ENCODE data around the gene PNPLA5. TPM values are rescaled to one million over a fixed set of nuclear protein-coding genes. Genes with fewer than 3 reads are reported as not detected.

Gene PNPLA5
- total RNA-seq, 1 donor from 2014 or later, result not detected

- TF ChIP-seq CTCF (conservative IDR thresholded peaks at IDR 0.05; ENCODE audit: low read depth, low read length), result no peak
- no peak for DNase-seq (ENCODE audit: low read depth)
- H3K4me3 ChIP-seq (ENCODE audit: low read depth, low read length), result no peak overlapping the region
Measured at GRCh38 chr22:43851058-43851978, 40.5 kb downstream of the PNPLA5 start.

DNA sequence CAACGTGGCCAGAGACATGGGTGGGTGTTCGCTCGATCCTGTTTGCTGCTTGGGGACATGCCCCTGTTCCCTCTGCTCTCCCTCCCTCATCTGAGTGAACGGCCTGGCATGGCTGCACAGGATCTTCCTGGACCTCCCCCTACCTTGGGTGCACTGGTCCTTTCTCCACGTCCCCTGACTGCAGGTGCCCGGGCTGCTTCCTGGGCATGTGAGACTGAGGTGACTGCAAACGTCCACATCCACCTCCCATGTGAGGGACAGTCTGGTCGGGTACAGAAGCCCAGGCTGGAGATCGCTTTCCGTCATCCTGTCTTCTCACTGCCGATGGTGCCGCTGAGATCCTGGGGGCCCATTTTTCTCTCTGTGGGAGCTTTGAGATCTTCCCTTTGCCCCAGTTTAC lies 41.3 kb downstream of the PNPLA5 start:
- TF ChIP-seq CTCF (conservative IDR thresholded peaks at IDR 0.05; ENCODE audit: low read depth, low read length), result no peak

DNA sequence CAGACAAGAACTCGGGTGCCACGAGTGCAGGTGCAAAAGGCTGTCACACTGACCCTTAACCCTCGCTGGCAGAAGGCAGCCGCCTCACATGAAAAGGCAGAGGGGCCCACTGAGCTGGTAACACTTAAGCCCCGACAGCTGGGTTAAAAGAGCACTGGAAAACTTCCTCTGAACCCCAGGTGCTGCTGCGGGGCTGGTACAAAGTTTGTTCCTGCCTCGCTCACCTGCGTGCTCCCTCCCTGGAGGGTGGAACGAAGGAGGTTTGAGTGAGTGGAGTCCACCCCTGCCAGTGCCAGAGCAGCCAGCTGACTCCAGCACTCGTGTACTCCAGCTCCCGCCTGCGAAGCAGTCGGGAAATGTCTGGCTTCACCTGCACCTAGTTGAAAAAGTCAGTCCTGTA lies 42.1 kb downstream of the PNPLA5 start:
- no peak overlapping the region for H3K4me3 ChIP-seq (ENCODE audit: low read depth, low read length)
- no peak for TF ChIP-seq CTCF (conservative IDR thresholded peaks at IDR 0.05; ENCODE audit: low read depth, low read length)
- DNase-seq (ENCODE audit: low read depth), result no peak

More for the DNA sequence above, 41.3 kb downstream of the PNPLA5 start:
- H3K4me3 ChIP-seq (ENCODE audit: low read depth, low read length), result no peak overlapping the region
- DNase-seq (ENCODE audit: low read depth), result no peak

- no peak for DNase-seq (ENCODE audit: low read depth)
- no peak overlapping the region for H3K4me3 ChIP-seq (ENCODE audit: low read depth, low read length)
- peak; percentile 78 for TF ChIP-seq CTCF (conservative IDR thresholded peaks at IDR 0.05; ENCODE audit: low read depth, low read length)
Measured at GRCh38 chr22:43848366-43849171, 43.2 kb downstream of the PNPLA5 start.

DNA sequence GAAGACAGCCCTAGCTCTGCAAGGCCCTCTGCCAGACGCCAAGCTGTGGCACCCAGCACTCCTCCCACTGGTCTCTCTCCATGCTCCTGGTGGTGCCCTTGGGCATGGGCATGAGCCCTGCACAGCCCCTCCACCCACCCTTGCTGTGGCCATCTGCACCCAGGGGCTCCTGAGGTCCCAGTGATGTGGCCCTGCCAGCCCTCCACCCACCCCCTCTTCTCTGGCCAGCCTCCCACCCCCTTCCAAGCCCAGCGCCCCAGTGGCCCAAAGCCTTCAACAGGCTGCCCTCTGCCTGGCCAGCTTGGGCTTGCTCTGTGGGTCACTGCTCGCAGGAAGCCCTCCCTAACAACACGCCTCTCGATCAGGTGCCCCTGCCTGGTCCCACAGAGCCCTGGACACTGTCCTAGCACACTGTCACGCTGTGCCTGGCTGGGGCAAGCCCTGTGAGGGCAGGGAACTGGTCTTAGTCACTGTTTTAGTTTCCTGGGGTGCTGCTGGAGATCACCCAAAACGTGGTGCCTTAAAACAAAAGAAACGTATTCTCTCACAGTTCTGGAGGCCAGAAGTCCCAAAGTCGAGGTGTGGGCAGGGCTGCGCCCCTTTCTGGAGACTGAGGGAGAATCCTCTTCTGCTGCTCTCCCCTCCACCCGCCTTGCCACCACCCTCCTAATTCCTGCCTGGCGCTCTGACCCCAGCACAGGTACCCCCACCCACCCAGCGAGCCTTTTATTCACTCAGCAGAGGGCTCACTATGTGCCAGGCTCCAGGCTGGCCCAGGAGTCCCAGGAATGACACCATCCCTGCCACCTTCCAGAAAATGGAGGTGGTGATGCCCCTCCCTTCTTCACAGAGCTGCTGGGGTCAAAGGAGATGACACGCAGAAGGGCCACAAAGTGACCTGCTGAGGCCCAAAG lies 44.2 kb downstream of the PNPLA5 start:
- no peak for DNase-seq (ENCODE audit: low read depth)
- no peak overlapping the region for H3K4me3 ChIP-seq (ENCODE audit: low read depth, low read length)
- TF ChIP-seq CTCF (conservative IDR thresholded peaks at IDR 0.05; ENCODE audit: low read depth, low read length), result no peak

GRCh38 chr22:43846966-43847365 lies 44.8 kb downstream of the PNPLA5 start:
- no peak for DNase-seq (ENCODE audit: low read depth)
- TF ChIP-seq CTCF (conservative IDR thresholded peaks at IDR 0.05; ENCODE audit: low read depth, low read length), result no peak

More at GRCh38 chr22:43846966-43847365, 44.8 kb downstream of the PNPLA5 start:
- H3K4me3 ChIP-seq (ENCODE audit: low read depth, low read length), result no peak overlapping the region
